ENCODE measurements around the gene CMTM5.

GRCh38 chr14:23408307-23408630 is 31.4 kb downstream of the CMTM5 start:
- no peak for TF ChIP-seq CTCF (IDR thresholded peaks at IDR 0.05; ENCODE audit: low read depth, low read length)
- no peak for TF ChIP-seq EZH2phosphoT487 (IDR thresholded peaks at IDR 0.05; ENCODE audit: low read depth)

Measured in OCI-LY3 (cell line).